T-helper 22 cell (primary cell): ENCODE data around the gene METTL15.
A peak's percentile ranks its signal among the peaks of the same experiment; 100 is the strongest.
"Not testable (repeated sequence)": the region's sequence is repeated elsewhere in the genome, so short reads cannot be mapped to it uniquely, and the experiment has no call there.

ENCODE experiments used
- DNase-seq: peaks from one replicate; pipeline ENCODE4 v3.0.0-alpha.2; 2020; ENCODE audit warnings: low read depth

The METTL15 gene

GRCh38 chr11:28110108-28110820 lies 2.1 kb downstream of the METTL15 start:
- peak; percentile 12 for DNase-seq

- DNase-seq, result no peak
Measured at GRCh38 chr11:28110821-28111200, 2.6 kb downstream of the METTL15 start.

- no peak for DNase-seq
Measured at GRCh38 chr11:28114116-28114515, 5.9 kb downstream of the METTL15 start.

- DNase-seq, result no peak
Measured at GRCh38 chr11:28114731-28115130, 6.5 kb downstream of the METTL15 start.

GRCh38 chr11:28117712-28118111 lies 9.5 kb downstream of the METTL15 start:
- no peak for DNase-seq

- no peak for DNase-seq
Measured at GRCh38 chr11:28123151-28123581, 15.0 kb downstream of the METTL15 start.

- no peak for DNase-seq
Measured at GRCh38 chr11:28132548-28132947, 24.4 kb downstream of the METTL15 start.

GRCh38 chr11:28133146-28133545 lies 25.0 kb downstream of the METTL15 start:
- no peak for DNase-seq

GRCh38 chr11:28136157-28136556 lies 28.0 kb downstream of the METTL15 start:
- not testable (repeated sequence) for DNase-seq

GRCh38 chr11:28137366-28137765 lies 29.2 kb downstream of the METTL15 start:
- DNase-seq, result no peak

GRCh38 chr11:28137832-28138231 lies 29.6 kb downstream of the METTL15 start:
- DNase-seq, result no peak

- no peak for DNase-seq
Measured at GRCh38 chr11:28139841-28140415, 31.7 kb downstream of the METTL15 start.

GRCh38 chr11:28140689-28141455 lies 32.7 kb downstream of the METTL15 start:
- no peak for DNase-seq

- no peak for DNase-seq
Measured at GRCh38 chr11:28142724-28143123, 34.5 kb downstream of the METTL15 start.

- no peak for DNase-seq
Measured at GRCh38 chr11:28144808-28145207, 36.6 kb downstream of the METTL15 start.

GRCh38 chr11:28146123-28146751 lies 38.0 kb downstream of the METTL15 start:
- DNase-seq, result no peak

- DNase-seq, result no peak
Measured at GRCh38 chr11:28152743-28153142, 44.6 kb downstream of the METTL15 start.

GRCh38 chr11:28153586-28153985 lies 45.4 kb downstream of the METTL15 start:
- DNase-seq, result no peak

GRCh38 chr11:28168718-28169117 lies 60.5 kb downstream of the METTL15 start:
- DNase-seq, result no peak

- DNase-seq, result no peak
Measured at GRCh38 chr11:28169816-28170215, 61.6 kb downstream of the METTL15 start.

GRCh38 chr11:28170759-28171158 lies 62.6 kb downstream of the METTL15 start:
- DNase-seq, result no peak

- DNase-seq, result no peak
Measured at GRCh38 chr11:28176351-28176750, 68.2 kb downstream of the METTL15 start.

GRCh38 chr11:28195449-28195848 lies 87.3 kb downstream of the METTL15 start:
- DNase-seq, result no peak
